Measurements from ENCODE around the gene NME3. TPM values are rescaled to one million over a fixed set of nuclear protein-coding genes. Genes with fewer than 3 reads are reported as not detected.
"Not testable (repeated sequence)": the region's sequence is repeated elsewhere in the genome, so short reads cannot be mapped to it uniquely, and the experiment has no call there.

The NME3 gene
- total RNA-seq: 51.2 and 61.2 TPM in 2 replicates
- 56.2 TPM for polyA plus RNA-seq (2012)

GRCh38 chr16:1771188-1771863 is at the start of gene NME3:
Gene NME3, minus strand, starts transcription at chr16:1771543. Its CDS starts 9 bp downstream, at chr16:1771534.
- peak; percentile 72 for DNase-seq (ENCODE audit: low read depth)

GRCh38 chr16:1820946-1821290 is 49.6 kb upstream of the NME3 start:
- DNase-seq (ENCODE audit: low read depth): no peak

GRCh38 chr16:1820096-1820945 is 49.0 kb upstream of the NME3 start:
- DNase-seq (ENCODE audit: low read depth): no peak

GRCh38 chr16:1819611-1820010 is 48.3 kb upstream of the NME3 start:
- DNase-seq (ENCODE audit: low read depth): no peak

- no peak for DNase-seq (ENCODE audit: low read depth)
Measured at GRCh38 chr16:1818873-1819525, 47.7 kb upstream of the NME3 start.

GRCh38 chr16:1818204-1818872 is 47.0 kb upstream of the NME3 start:
- DNase-seq (ENCODE audit: low read depth): no peak

GRCh38 chr16:1817716-1818115 is 46.4 kb upstream of the NME3 start:
- no peak for DNase-seq (ENCODE audit: low read depth)

GRCh38 chr16:1817276-1817589 is 45.9 kb upstream of the NME3 start:
- DNase-seq (ENCODE audit: low read depth): no peak

GRCh38 chr16:1816396-1817275 is 45.3 kb upstream of the NME3 start:
- no peak for DNase-seq (ENCODE audit: low read depth)

- no peak for DNase-seq (ENCODE audit: low read depth)
Measured at GRCh38 chr16:1815461-1815860, 44.1 kb upstream of the NME3 start.

GRCh38 chr16:1812732-1813163 is 41.4 kb upstream of the NME3 start:
- DNase-seq (ENCODE audit: low read depth): peak; percentile 89

- DNase-seq (ENCODE audit: low read depth): no peak
Measured at GRCh38 chr16:1810536-1810935, 39.2 kb upstream of the NME3 start.

GRCh38 chr16:1810106-1810505 is 38.8 kb upstream of the NME3 start:
- no peak for DNase-seq (ENCODE audit: low read depth)

GRCh38 chr16:1809281-1809801 is 38.0 kb upstream of the NME3 start:
- no peak for DNase-seq (ENCODE audit: low read depth)

- no peak for DNase-seq (ENCODE audit: low read depth)
Measured at GRCh38 chr16:1808691-1809090, 37.3 kb upstream of the NME3 start.

- DNase-seq (ENCODE audit: low read depth): no peak
Measured at GRCh38 chr16:1807626-1808025, 36.3 kb upstream of the NME3 start.

- DNase-seq (ENCODE audit: low read depth): peak; percentile 23
Measured at GRCh38 chr16:1800701-1801100, 29.4 kb upstream of the NME3 start.

- not testable (repeated sequence) for DNase-seq (ENCODE audit: low read depth)
Measured at GRCh38 chr16:1799263-1799662, 27.9 kb upstream of the NME3 start.

GRCh38 chr16:1794908-1795666 is 23.7 kb upstream of the NME3 start:
- DNase-seq (ENCODE audit: low read depth): no peak
